IMR-90 (cell line): ENCODE measurements around the gene AGBL1. TPM values are rescaled to one million over a fixed set of nuclear protein-coding genes. Genes with fewer than 3 reads are reported as not detected.

ENCODE experiments used
- ATAC-seq: fragments of 200-7000 bp; cut with Tn5 transposase; 2 replicates; pipeline ENCODE4 v1.9.1; 2020; ENCODE audit warnings: low read depth, mild to moderate bottlenecking, moderate library complexity
- BruUV-seq: library from RNA; stranded (reverse); fragments of 400-500 nt; replicated peaks from 2 replicates; lab custom pipeline; 2021; lab: Mats Ljungman, UMichigan
- CTCF ChIA-PET: fragments of 300-600 bp; formaldehyde crosslinking; extraction: SDS; loops from one replicate; lab custom pipeline; 2021; ENCODE audit warnings: antibody characterized with exemption; lab: Yijun Ruan, JAX
- POLR2A ChIA-PET: fragments of 300-600 bp; sonication (Branson Sonifier 250); formaldehyde crosslinking; loops from one replicate; lab custom pipeline; 2022; ENCODE audit warnings: antibody characterized with exemption; ENCODE audit not compliant: unreplicated experiment; lab: Charles Lee
- DNase-seq: peaks from one replicate; pipeline ENCODE4 v3.0.0; 2013
- H2AFZ ChIP-seq: replicated peaks from 2 replicates; pipeline ENCODE3; 2013; ENCODE audit warnings: low read length, mild to moderate bottlenecking; ENCODE audit not compliant: poor library complexity
- H2AK5ac ChIP-seq: 2 replicates; pipeline ENCODE4 v1.6.1; 2013; ENCODE audit warnings: low read depth, low read length, inconsistent platforms
- H2AK9ac ChIP-seq: replicated peaks from 2 replicates; pipeline ENCODE3; 2013; ENCODE audit warnings: mild to moderate bottlenecking, low read depth, low read length, moderate library complexity; ENCODE audit not compliant: poor library complexity
- H2BK120ac ChIP-seq: 2 replicates; pipeline ENCODE4 v1.6.1; 2013; ENCODE audit warnings: low read depth, low read length, inconsistent platforms
- H2BK15ac ChIP-seq: 3 replicates; pipeline ENCODE4 v1.6.1; 2013; ENCODE audit warnings: low read depth, low read length, inconsistent platforms
- H2BK20ac ChIP-seq: 2 replicates; pipeline ENCODE4 v1.6.1; 2013; ENCODE audit warnings: low read depth, mild to moderate bottlenecking, inconsistent platforms, low read length, moderate library complexity
- H2BK5ac ChIP-seq: 2 replicates; pipeline ENCODE4 v1.6.1; 2013; ENCODE audit warnings: mild to moderate bottlenecking, low read depth, low read length, inconsistent platforms; ENCODE audit not compliant: poor library complexity, severe bottlenecking
- H3K14ac ChIP-seq: replicated peaks from 2 replicates; pipeline ENCODE4 v1.6.1; 2013; ENCODE audit warnings: low read depth, low read length, inconsistent platforms
- H3K18ac ChIP-seq: 2 replicates; pipeline ENCODE4 v1.6.1; 2013; ENCODE audit warnings: low read depth, low read length, control low read depth
- H3K23ac ChIP-seq: 2 replicates; pipeline ENCODE4 v1.6.1; 2013; ENCODE audit warnings: low read depth, low read length, inconsistent platforms
- H3K27ac ChIP-seq: 2 replicates; pipeline ENCODE4 v1.5.1; 2013; ENCODE audit warnings: mild to moderate bottlenecking, control low read depth, low read length; ENCODE audit not compliant: insufficient read depth
- H3K27me3 ChIP-seq: 2 replicates; pipeline ENCODE4 v1.6.1; 2013; ENCODE audit warnings: low read length; ENCODE audit not compliant: control insufficient read depth, insufficient read depth
- H3K36me3 ChIP-seq: 2 replicates; pipeline ENCODE4 v1.6.1; 2013; ENCODE audit warnings: low read length, mixed read lengths; ENCODE audit not compliant: control insufficient read depth, insufficient read depth
- H3K4ac ChIP-seq: 2 replicates; pipeline ENCODE4 v1.6.1; 2013; ENCODE audit warnings: low read depth, low read length, inconsistent platforms
- H3K4me1 ChIP-seq: 2 replicates; pipeline ENCODE4 v1.6.1; 2013; ENCODE audit warnings: low read length, mixed read lengths; ENCODE audit not compliant: control insufficient read depth, insufficient read depth
- H3K4me2 ChIP-seq: 2 replicates; pipeline ENCODE4 v1.6.1; 2013; ENCODE audit warnings: low read depth, mild to moderate bottlenecking, control low read depth, low read length, moderate library complexity
- H3K4me3 ChIP-seq: 2 replicates; pipeline ENCODE4 v1.5.1; 2013; ENCODE audit warnings: low read depth, mild to moderate bottlenecking, control low read depth, low read length, moderate library complexity; ENCODE audit not compliant: insufficient read depth
- H3K56ac ChIP-seq: 2 replicates; pipeline ENCODE4 v1.6.1; 2013; ENCODE audit warnings: low read length, inconsistent platforms; ENCODE audit not compliant: insufficient read depth; ENCODE audit errors: extremely low read depth
- H3K79me1 ChIP-seq, 2 experiments: 2 replicates each; pipeline ENCODE4 v1.6.1; 2013; ENCODE audit warnings: low read length in 2 of 2, inconsistent platforms in 1 of 2, low read depth in 1 of 2
- H3K9ac ChIP-seq: 2 replicates; pipeline ENCODE4 v1.6.1; 2013; ENCODE audit warnings: low read depth, low read length, control low read depth
- H3K9me1 ChIP-seq: 2 replicates; pipeline ENCODE4 v1.6.1; 2013; ENCODE audit warnings: low read length, inconsistent platforms; ENCODE audit not compliant: insufficient read depth
- H3K9me3 ChIP-seq: 2 replicates; pipeline ENCODE4 v1.6.1; 2013; ENCODE audit warnings: low read length; ENCODE audit not compliant: control insufficient read depth, insufficient read depth
- H4K20me1 ChIP-seq: 2 replicates; pipeline ENCODE4 v1.6.1; 2013; ENCODE audit warnings: low read length, inconsistent platforms; ENCODE audit not compliant: insufficient read depth
- H4K5ac ChIP-seq: 2 replicates; pipeline ENCODE4 v1.6.1; 2013; ENCODE audit warnings: mild to moderate bottlenecking, low read depth, low read length, control low read depth
- H4K8ac ChIP-seq, 2 experiments: 2 replicates each; pipeline ENCODE4 v1.6.1; 2013; ENCODE audit warnings: low read depth in 2 of 2, low read length in 2 of 2, control low read depth in 1 of 2, inconsistent platforms in 1 of 2
- H4K91ac ChIP-seq: 2 replicates; pipeline ENCODE4 v1.6.1; 2013; ENCODE audit warnings: low read depth, low read length, inconsistent platforms; ENCODE audit not compliant: insufficient read depth
- BHLHE40 ChIP-seq: fragments of 150-350 bp; IDR thresholded peaks from 2 replicates; pipeline ENCODE4 v1.6.1; 2016; ENCODE audit warnings: mild to moderate bottlenecking, low read depth, low read length
- CEBPB ChIP-seq: IDR thresholded peaks from 2 replicates; pipeline ENCODE4 v1.6.1; 2012; ENCODE audit warnings: low read depth, low read length, improper control_type of control experiment
- MAFK ChIP-seq: IDR thresholded peaks from 2 replicates; pipeline ENCODE4 v1.6.1; 2012; ENCODE audit warnings: low read depth, low read length, improper control_type of control experiment
- RAD21 ChIP-seq: IDR thresholded peaks from 2 replicates; pipeline ENCODE4 v1.6.1; 2012; ENCODE audit warnings: low read length, improper control_type of control experiment
- RFX5 ChIP-seq: IDR thresholded peaks from 2 replicates; pipeline ENCODE4 v1.8.0; 2012; ENCODE audit warnings: low read depth, mild to moderate bottlenecking, low read length, moderate library complexity
- SMC3 ChIP-seq: fragments of 150-350 bp; IDR thresholded peaks from 2 replicates; pipeline ENCODE4 v1.6.1; 2016; ENCODE audit warnings: low read depth, mild to moderate bottlenecking, antibody characterized with exemption, low read length, moderate library complexity
- WGBS, 2 experiments: methylation state at CpG; one replicate each; pipeline versions ENCODE4 v1.1.5 to v1.1.7; 2013; ENCODE audit warnings: missing lambda C conversion rate in 2 of 2; ENCODE audit not compliant: insufficient read length in 1 of 2; ENCODE audit errors: extremely low coverage in 2 of 2; 5-methylcytosine and 5-hydroxymethylcytosine counted together
- dilution Hi-C: fragments of 300-500 bp; cut with HindIII; formaldehyde crosslinking; loops from one replicate; pipeline ENCODE4 v1.14.3; 2018; ENCODE audit warnings: low sequenced_read_pairs; ENCODE audit not compliant: unreplicated experiment
- in situ Hi-C: fragments of 300-500 bp; cut with MboI; formaldehyde crosslinking; loops from 3 replicates; pipeline ENCODE4 v1.14.3; 2019; ENCODE audit warnings: low sequenced_read_pairs, inconsistent platforms, mixed read lengths
- intact Hi-C: fragments of 100-400 bp; cut with micrococcal nuclease; formaldehyde crosslinking; loops from 2 replicates; pipeline ENCODE4 v1.10.0; 2022
- polyA plus RNA-seq, 3 experiments: library from polyadenylated mRNA; depleted of rRNA; stranded (reverse); fragments of >200 nt; gene quantifications; 2 replicates each; pipeline ENCODE4 v1.2.3, GENCODE V29; 2012; ENCODE audit warnings: low replicate concordance in 1 of 3
- total RNA-seq: library from RNA; depleted of rRNA; stranded (reverse); fragments of >200 nt; gene quantifications from 2 replicates; pipeline ENCODE4 v1.2.3, GENCODE V29; 2012
- TF ChIP-seq, protein P1 (sequence below): fragments of 150-350 bp; IDR thresholded peaks from 2 replicates; pipeline ENCODE4 v1.6.1; 2017; ENCODE audit warnings: mild to moderate bottlenecking, antibody characterized with exemption, low read length, low read depth

AGBL1 gene
- total and polyA plus RNA-seq, 2 of the 4 experiments (the other 2 are of a cell fraction): not detected

DNA sequence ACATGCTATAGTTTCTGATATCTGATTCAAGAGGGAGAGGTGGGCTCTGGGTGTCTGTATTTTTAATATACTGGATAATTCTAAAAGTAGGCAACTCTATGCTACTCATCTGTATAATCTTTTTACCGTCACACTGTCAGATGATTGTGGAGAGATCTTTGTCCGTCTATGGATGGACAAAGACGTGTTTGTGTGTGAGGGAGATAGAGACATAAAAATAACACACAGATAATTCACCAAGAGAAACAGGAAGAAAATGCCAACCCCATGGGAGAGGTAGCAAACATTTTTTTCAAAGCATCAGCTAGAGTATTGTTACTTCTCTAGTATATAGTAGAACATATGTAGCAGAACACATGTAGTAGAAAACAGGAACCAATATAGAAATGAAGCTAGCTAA is 346.1 kb downstream of the AGBL1 start:
- no peak overlapping the region for H2BK5ac ChIP-seq
- H3K14ac ChIP-seq: no peak overlapping the region
- H4K20me1 ChIP-seq: no peaks in the 10 kb centered on the region
- H2BK120ac ChIP-seq: no peak overlapping the region
- H3K27me3 ChIP-seq: no peaks in the 10 kb centered on the region
- H4K91ac ChIP-seq: no peak overlapping the region
- no peak overlapping the region for H2AK9ac ChIP-seq
- no peak overlapping the region for H2BK15ac ChIP-seq
- H3K18ac ChIP-seq: no peak overlapping the region
- no peak overlapping the region for H3K9ac ChIP-seq
- intact Hi-C loops (no loop called here), in situ Hi-C loops (no loop called here), dilution Hi-C loops (no loop called here)
- no peaks in the 10 kb centered on the region for H3K79me1 ChIP-seq
- no CpG with 5 or more reads among the region's 3 CpGs for WGBS, 2 experiments
- no peak overlapping the region for H3K4me3 ChIP-seq
- ChIA-PET POLR2A (no interaction called here), CTCF (no interaction called here)
- no peaks in the 10 kb centered on the region for H3K4me1 ChIP-seq
- H2BK20ac ChIP-seq: no peak overlapping the region
- no peaks in the 10 kb centered on the region for H3K36me3 ChIP-seq
- no peak overlapping the region for H2AK5ac ChIP-seq
- no peaks in the 10 kb centered on the region for H3K9me1 ChIP-seq
- DNase-seq (no peak), ATAC-seq (no peak)
- H3K27ac ChIP-seq: no peak overlapping the region
- H3K56ac ChIP-seq: no peak overlapping the region
- no peak overlapping the region for H4K5ac ChIP-seq
- TF ChIP-seq MAFK (no peak), BHLHE40 (no peak), SMC3 (no peak), RAD21 (no peak), RFX5 (no peak), CEBPB (no peak)
- TF ChIP-seq, protein P1, sequence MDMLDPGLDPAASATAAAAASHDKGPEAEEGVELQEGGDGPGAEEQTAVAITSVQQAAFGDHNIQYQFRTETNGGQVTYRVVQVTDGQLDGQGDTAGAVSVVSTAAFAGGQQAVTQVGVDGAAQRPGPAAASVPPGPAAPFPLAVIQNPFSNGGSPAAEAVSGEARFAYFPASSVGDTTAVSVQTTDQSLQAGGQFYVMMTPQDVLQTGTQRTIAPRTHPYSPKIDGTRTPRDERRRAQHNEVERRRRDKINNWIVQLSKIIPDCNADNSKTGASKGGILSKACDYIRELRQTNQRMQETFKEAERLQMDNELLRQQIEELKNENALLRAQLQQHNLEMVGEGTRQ: no peak
- BruUV-seq: no TSS peak
- peaks cover 4% of the 10 kb centered on the region; the same call in 1 of the 2 replicates for H3K9me3 ChIP-seq
- no peak overlapping the region for H4K8ac ChIP-seq
- H3K4me2 ChIP-seq: no peak overlapping the region
- H3K23ac ChIP-seq: no peak overlapping the region
- no peak overlapping the region for H2AFZ ChIP-seq
- H3K4ac ChIP-seq: no peak overlapping the region
